Body of pancreas (tissue), 4 donors: ENCODE measurements around the gene BCAS4. TPM values are rescaled to one million over a fixed set of nuclear protein-coding genes. Genes with fewer than 3 reads are reported as not detected.

Source experiments
- ATAC-seq: fragments of 150-250 bp; one replicate; pipeline ENCODE4 v1.9.1; 2016
- DNase-seq, 4 donors: peaks; one replicate each; pipeline ENCODE4 v3.0.0-alpha.2; 2019
- H3K27ac ChIP-seq, 4 donors: fragments of 200-600 bp; sonication (generic); 1 replicate in 3 of 4; 2 replicates in 1 of 4; pipeline versions ENCODE4 v1.5.1 to v1.6.1; 2016 to 2019; ENCODE audit warnings: mild to moderate bottlenecking in 1 of 4, mixed read lengths in 1 of 4, moderate library complexity in 1 of 4
- H3K27me3 ChIP-seq, 2 donors: fragments of 200-600 bp; sonication (generic); one replicate each; pipeline ENCODE4 v1.6.0; 2016; ENCODE audit warnings: mild to moderate bottlenecking in 1 of 2
- H3K36me3 ChIP-seq, 2 donors: fragments of 200-600 bp; sonication (generic); replicated peaks in 1 of 2; 2 replicates each; pipeline ENCODE4 v1.5.1; 2016; ENCODE audit warnings: low read depth in 2 of 2; ENCODE audit not compliant: insufficient read depth in 1 of 2
- H3K4me1 ChIP-seq: fragments of 200-600 bp; sonication (generic); one replicate; pipeline ENCODE4 v1.6.0; 2016
- H3K4me3 ChIP-seq, 2 donors: fragments of 200-600 bp; sonication (generic); 1 replicate in 1 of 2; 2 replicates in 1 of 2; pipeline ENCODE4 v1.5.1; 2016 to 2019
- H3K9me3 ChIP-seq, 3 donors: fragments of 200-600 bp; sonication (generic); 1 replicate in 2 of 3; 2 replicates in 1 of 3; pipeline ENCODE4 v1.5.1; 2016
- CTCF ChIP-seq, 7 experiments: fragments of 450-650 bp in 4 of 7; fragments of 200-600 bp in 3 of 7; sonication (generic) in 3 of 7; IDR thresholded peaks; one replicate each; pipeline ENCODE4 v1.5.1; 2016 to 2019; ENCODE audit warnings: antibody characterized with exemption in 7 of 7
- POLR2A ChIP-seq, 3 donors: fragments of 450-650 bp; IDR thresholded peaks; one replicate each; pipeline ENCODE4 v1.6.1; 2016; ENCODE audit warnings: antibody characterized with exemption in 3 of 3, mild to moderate bottlenecking in 2 of 3
- WGBS, 2 donors: methylation state at CpG; one replicate each; pipeline ENCODE4 v1.1.5; 2017; 5-methylcytosine and 5-hydroxymethylcytosine counted together
- intact Hi-C: fragments of 100-400 bp; cut with DNase I; formaldehyde crosslinking; loops from one replicate; pipeline ENCODE4 v1.15.1; 2023
- total RNA-seq, 2 donors: library from RNA; depleted of rRNA; stranded (reverse); fragments of >200 nt; gene quantifications; one replicate each; pipeline ENCODE4 v1.1.0, GENCODE V29; 2016

Gene BCAS4
- total RNA-seq, 2 donors from 2014 or later, result under 0.01 to 2.3 TPM

- H3K36me3 ChIP-seq, result no peaks in the 10 kb centered on the region
- 58 to 68% methylated on average over 8 of the region's 8 CpGs for WGBS, 2 donors
- H3K9me3 ChIP-seq, result no peaks in the 10 kb centered on the region
- no peaks in the 10 kb centered on the region for H3K27me3 ChIP-seq
- H3K4me1 ChIP-seq, result peaks cover 44% of the 10 kb centered on the region
- no peak overlapping the region for H3K4me3 ChIP-seq
- no peak overlapping the region for H3K27ac ChIP-seq
- TF ChIP-seq CTCF (IDR thresholded peaks at IDR 0.05) (no peak), POLR2A (IDR thresholded peaks at IDR 0.05) (no peak)
- intact Hi-C loops, result no loop called here
- DNase-seq (no peak), ATAC-seq (no peak)
These were observed 44.7 kb upstream of the BCAS4 start for GRCh38 chr20:50750145-50750671.

GRCh38 chr20:50753152-50753551, 41.7 kb upstream of the BCAS4 start:
- Histone ChIP-seq H3K27ac (no peak overlapping the region), H3K27me3 (no peaks in the 10 kb centered on the region), H3K36me3 (no peaks in the 10 kb centered on the region), H3K9me3 (peaks cover 0 to 3% (median 0%) of the 10 kb centered on the region in 3 donors), H3K4me3 (no peak overlapping the region), H3K4me1 (peaks cover 18% of the 10 kb centered on the region)
- 73 to 77% methylated on average over 3 of the region's 3 CpGs for WGBS, 2 donors
- TF ChIP-seq CTCF (IDR thresholded peaks at IDR 0.05), result no peak
- TF ChIP-seq POLR2A (IDR thresholded peaks at IDR 0.05), result no peak
- intact Hi-C loops, result no loop called here
- ATAC-seq (no peak), DNase-seq (no peak)

GRCh38 chr20:50754420-50754819, 40.4 kb upstream of the BCAS4 start:
- no peak overlapping the region for H3K27ac ChIP-seq
- H3K9me3 ChIP-seq, result peaks cover 0 to 3% (median 0%) of the 10 kb centered on the region in 3 donors
- no peak overlapping the region for H3K4me3 ChIP-seq
- DNase-seq (no peak), ATAC-seq (no peak)
- H3K27me3 ChIP-seq, result no peaks in the 10 kb centered on the region
- intact Hi-C loops, result no loop called here
- no peaks in the 10 kb centered on the region for H3K36me3 ChIP-seq
- WGBS, 2 donors, result 92 to 96% methylated on average over 4 of the region's 4 CpGs
- peaks cover 8% of the 10 kb centered on the region for H3K4me1 ChIP-seq
- TF ChIP-seq POLR2A (IDR thresholded peaks at IDR 0.05), result no peak
- TF ChIP-seq CTCF (IDR thresholded peaks at IDR 0.05), result no peak

- Histone ChIP-seq H3K27ac (no peak overlapping the region), H3K9me3 (peaks cover 0 to 3% (median 0%) of the 10 kb centered on the region in 3 donors), H3K4me3 (no peak overlapping the region), H3K27me3 (no peaks in the 10 kb centered on the region), H3K4me1 (peaks cover 10% of the 10 kb centered on the region), H3K36me3 (no peaks in the 10 kb centered on the region)
- DNase-seq (no peak), ATAC-seq (no peak)
- WGBS, 2 donors, result 79 to 82% methylated on average over 2 of the region's 2 CpGs
- TF ChIP-seq CTCF (IDR thresholded peaks at IDR 0.05) (no peak), POLR2A (IDR thresholded peaks at IDR 0.05) (no peak)
- intact Hi-C loops, result no loop called here
These were observed 38.4 kb upstream of the BCAS4 start for GRCh38 chr20:50756447-50756846.

- Histone ChIP-seq H3K36me3 (no peaks in the 10 kb centered on the region), H3K27ac (no peak overlapping the region), H3K9me3 (peaks cover 0 to 3% (median 0%) of the 10 kb centered on the region in 3 donors), H3K27me3 (no peaks in the 10 kb centered on the region), H3K4me1 (peaks cover 30% of the 10 kb centered on the region), H3K4me3 (no peak overlapping the region)
- DNase-seq (no peak), ATAC-seq (no peak)
- 83 to 89% methylated on average over 5 of the region's 5 CpGs for WGBS, 2 donors
- intact Hi-C loops, result no loop called here
- TF ChIP-seq CTCF (IDR thresholded peaks at IDR 0.05) (no peak), POLR2A (IDR thresholded peaks at IDR 0.05) (no peak)
These were observed 36.4 kb upstream of the BCAS4 start for GRCh38 chr20:50758469-50758868.
